Neural cell (in vitro differentiated cells): Measurements from ENCODE around the gene ANO4.

Source experiments
- CTCF ChIP-seq: fragments of 450-650 bp; IDR thresholded peaks from 2 replicates; pipeline ENCODE4 v1.5.1; 2014; ENCODE audit warnings: antibody characterized with exemption, mild to moderate bottlenecking, moderate library complexity; ENCODE audit not compliant: poor library complexity, severe bottlenecking
- EP300 ChIP-seq: fragments of 450-650 bp; conservative IDR thresholded peaks from 2 replicates; pipeline ENCODE4 v1.6.1; 2014; ENCODE audit warnings: antibody characterized with exemption, mild to moderate bottlenecking, moderate library complexity; ENCODE audit not compliant: poor library complexity, severe bottlenecking
- EZH2 ChIP-seq: fragments of 200-600, 300-800 bp; shearing (Covaris generic), sonication (generic); IDR thresholded peaks from 2 replicates; pipeline ENCODE4 v1.6.1; 2014; ENCODE audit warnings: antibody characterized with exemption, low read length, borderline replicate concordance, mild to moderate bottlenecking; ENCODE audit not compliant: insufficient read depth, poor library complexity, severe bottlenecking
- MXI1 ChIP-seq: fragments of 450-650 bp; conservative IDR thresholded peaks from 2 replicates; pipeline ENCODE4 v1.6.1; 2014; ENCODE audit warnings: antibody characterized with exemption, mild to moderate bottlenecking; ENCODE audit not compliant: poor library complexity, severe bottlenecking
- POLR2AphosphoS5 ChIP-seq: IDR thresholded peaks from 2 replicates; pipeline ENCODE4 v1.6.1; 2012
- RAD21 ChIP-seq: fragments of 450-650 bp; conservative IDR thresholded peaks from 2 replicates; pipeline ENCODE4 v1.6.1; 2014; ENCODE audit warnings: antibody characterized with exemption, mild to moderate bottlenecking, moderate library complexity
- REST ChIP-seq: IDR thresholded peaks from 2 replicates; pipeline ENCODE4 v1.6.1; 2012; ENCODE audit warnings: borderline replicate concordance
- SMC3 ChIP-seq: fragments of 450-650 bp; conservative IDR thresholded peaks from 2 replicates; pipeline ENCODE4 v1.6.1; 2014; ENCODE audit warnings: antibody characterized with exemption, mild to moderate bottlenecking, moderate library complexity; ENCODE audit not compliant: poor library complexity
- TAF1 ChIP-seq: IDR thresholded peaks from 2 replicates; pipeline ENCODE4 v1.6.1; 2012; ENCODE audit warnings: low read depth

GRCh38 chr12:101086490-101087135 is 292.0 kb downstream of the ANO4 start:
- TF ChIP-seq CTCF (no peak), EZH2 (no peak), MXI1 (no peak), POLR2AphosphoS5 (no peak), SMC3 (no peak), TAF1 (no peak), EP300 (no peak), RAD21 (no peak), REST (no peak)
